Mesendoderm (in vitro differentiated cells): ENCODE data around the gene FRMD3.

Source experiments
- DNase-seq: peaks from one replicate; pipeline ENCODE4 v3.0.0; 2013
- H2AK5ac ChIP-seq: 2 replicates; pipeline ENCODE4 v1.6.1; 2013; ENCODE audit warnings: low read length, inconsistent platforms
- H2BK120ac ChIP-seq: 2 replicates; pipeline ENCODE4 v1.6.1; 2013; ENCODE audit warnings: low read depth, mild to moderate bottlenecking, low read length, moderate library complexity, mixed read lengths
- H2BK15ac ChIP-seq: replicated peaks from 2 replicates; pipeline ENCODE4 v1.6.1; 2013; ENCODE audit warnings: low read depth, mild to moderate bottlenecking, moderate library complexity
- H2BK5ac ChIP-seq: 2 replicates; pipeline ENCODE4 v1.6.1; 2013; ENCODE audit warnings: low read length, inconsistent platforms
- H3K18ac ChIP-seq: 2 replicates; pipeline ENCODE4 v1.6.1; 2013; ENCODE audit warnings: mild to moderate bottlenecking, low read length, mixed read lengths
- H3K23ac ChIP-seq: one replicate; pipeline ENCODE4 v1.6.1; 2013; ENCODE audit warnings: low read length
- H3K27ac ChIP-seq: 2 replicates; pipeline ENCODE4 v1.5.1; 2013; ENCODE audit warnings: low read depth, mild to moderate bottlenecking, inconsistent platforms, low read length, moderate library complexity
- H3K27me3 ChIP-seq: 2 replicates; pipeline ENCODE4 v1.6.1; 2013; ENCODE audit warnings: low read length, control low read depth, mild to moderate bottlenecking, inconsistent platforms; ENCODE audit not compliant: insufficient read depth, poor library complexity
- H3K36me3 ChIP-seq: 2 replicates; pipeline ENCODE4 v1.6.1; 2013; ENCODE audit warnings: low read length, inconsistent platforms; ENCODE audit not compliant: control insufficient read depth, insufficient read depth
- H3K4ac ChIP-seq: one replicate; pipeline ENCODE4 v1.6.1; 2013; ENCODE audit warnings: low read depth, mild to moderate bottlenecking, low read length, moderate library complexity
- H3K4me1 ChIP-seq: 2 replicates; pipeline ENCODE4 v1.6.1; 2013; ENCODE audit warnings: low read depth, low read length, inconsistent platforms; ENCODE audit not compliant: control insufficient read depth
- H3K4me2 ChIP-seq: 2 replicates; pipeline ENCODE4 v1.6.1; 2013; ENCODE audit warnings: low read length
- H3K4me3 ChIP-seq: 2 replicates; pipeline ENCODE4 v1.5.1; 2013; ENCODE audit warnings: mild to moderate bottlenecking, low read length
- H3K56ac ChIP-seq: one replicate; pipeline ENCODE4 v1.6.1; 2013; ENCODE audit warnings: low read length
- H3K79me1 ChIP-seq: 2 replicates; pipeline ENCODE4 v1.6.1; 2013; ENCODE audit warnings: low read length, inconsistent platforms
- H3K79me2 ChIP-seq: 2 replicates; pipeline ENCODE4 v1.6.1; 2013; ENCODE audit warnings: mild to moderate bottlenecking, low read length; ENCODE audit not compliant: control insufficient read depth, insufficient read depth
- H3K9ac ChIP-seq: 2 replicates; pipeline ENCODE4 v1.6.1; 2013; ENCODE audit warnings: low read length, inconsistent platforms
- H4K5ac ChIP-seq: one replicate; pipeline ENCODE4 v1.6.1; 2013; ENCODE audit warnings: low read length
- H4K8ac ChIP-seq: one replicate; pipeline ENCODE4 v1.6.1; 2013; ENCODE audit warnings: low read depth, mild to moderate bottlenecking, control low read depth, low read length, moderate library complexity
- WGBS: extraction: QIAGEN DNeasy Blood & Tissue Kit; methylation state at CpG from one replicate; pipeline ENCODE4 v1.1.7; 2013; ENCODE audit warnings: low lambda C conversion rate, missing lambda C conversion rate; ENCODE audit not compliant: insufficient coverage; ENCODE audit errors: extremely low coverage; 5-methylcytosine and 5-hydroxymethylcytosine counted together

FRMD3 gene

GRCh38 chr9:83266666-83267496 is 271.3 kb downstream of the FRMD3 start:
- no peak overlapping the region for H3K4me2 ChIP-seq
- no peak overlapping the region for H2AK5ac ChIP-seq
- H2BK120ac ChIP-seq, result no peak overlapping the region
- H3K79me2 ChIP-seq, result no peaks in the 10 kb centered on the region
- H2BK5ac ChIP-seq, result no peak overlapping the region
- no peak overlapping the region for H4K5ac ChIP-seq
- H2BK15ac ChIP-seq, result no peak overlapping the region
- H3K79me1 ChIP-seq, result no peaks in the 10 kb centered on the region
- no CpG with 5 or more reads among the region's 11 CpGs for WGBS
- DNase-seq, result peak; percentile 42
- no peak overlapping the region for H3K4ac ChIP-seq
- no peaks in the 10 kb centered on the region for H3K36me3 ChIP-seq
- no peak overlapping the region for H3K27ac ChIP-seq
- H3K56ac ChIP-seq, result no peak overlapping the region
- H3K23ac ChIP-seq, result no peak overlapping the region
- H3K4me3 ChIP-seq, result no peak overlapping the region
- peaks cover 4% of the 10 kb centered on the region for H3K4me1 ChIP-seq
- no peak overlapping the region for H3K9ac ChIP-seq
- H3K18ac ChIP-seq, result no peak overlapping the region
- H3K27me3 ChIP-seq, result no peaks in the 10 kb centered on the region
- H4K8ac ChIP-seq, result no peak overlapping the region

GRCh38 chr9:83266331-83266665 is 271.9 kb downstream of the FRMD3 start:
- Histone ChIP-seq H3K18ac (no peak overlapping the region), H3K4me2 (no peak overlapping the region), H2AK5ac (no peak overlapping the region), H3K4me1 (peaks cover 4% of the 10 kb centered on the region), H2BK120ac (no peak overlapping the region), H3K79me1 (no peaks in the 10 kb centered on the region), H2BK15ac (no peak overlapping the region), H4K8ac (no peak overlapping the region), H3K4me3 (no peak overlapping the region), H4K5ac (no peak overlapping the region), H3K23ac (no peak overlapping the region), H3K79me2 (no peaks in the 10 kb centered on the region), H3K36me3 (no peaks in the 10 kb centered on the region), H3K9ac (no peak overlapping the region), H3K56ac (no peak overlapping the region), H3K27me3 (no peaks in the 10 kb centered on the region), H2BK5ac (no peak overlapping the region), H3K27ac (no peak overlapping the region), H3K4ac (no peak overlapping the region)
- WGBS, result no CpG with 5 or more reads among the region's 2 CpGs
- no peak for DNase-seq

- no peak overlapping the region for H3K23ac ChIP-seq
- no peak overlapping the region for H3K27ac ChIP-seq
- no peak overlapping the region for H3K56ac ChIP-seq
- DNase-seq, result no peak
- H2BK15ac ChIP-seq, result no peak overlapping the region
- no CpG with 5 or more reads among the region's 2 CpGs for WGBS
- H2AK5ac ChIP-seq, result no peak overlapping the region
- H3K18ac ChIP-seq, result no peak overlapping the region
- H2BK120ac ChIP-seq, result no peak overlapping the region
- no peak overlapping the region for H2BK5ac ChIP-seq
- H3K36me3 ChIP-seq, result no peaks in the 10 kb centered on the region
- peaks cover 4% of the 10 kb centered on the region for H3K4me1 ChIP-seq
- no peaks in the 10 kb centered on the region for H3K27me3 ChIP-seq
- no peaks in the 10 kb centered on the region for H3K79me1 ChIP-seq
- no peak overlapping the region for H4K8ac ChIP-seq
- no peak overlapping the region for H3K4ac ChIP-seq
- H3K79me2 ChIP-seq, result no peaks in the 10 kb centered on the region
- no peak overlapping the region for H3K9ac ChIP-seq
- no peak overlapping the region for H4K5ac ChIP-seq
- no peak overlapping the region for H3K4me3 ChIP-seq
- H3K4me2 ChIP-seq, result no peak overlapping the region
Observed at GRCh38 chr9:83264315-83264714, 273.9 kb downstream of the FRMD3 start.

GRCh38 chr9:83259558-83259957 is 278.6 kb downstream of the FRMD3 start:
- no CpG with 5 or more reads among the region's 1 CpG for WGBS
- Histone ChIP-seq H4K8ac (no peak overlapping the region), H2AK5ac (no peak overlapping the region), H3K27me3 (no peaks in the 10 kb centered on the region), H3K9ac (no peak overlapping the region), H2BK120ac (no peak overlapping the region), H3K79me1 (no peaks in the 10 kb centered on the region), H3K36me3 (no peaks in the 10 kb centered on the region), H3K4me3 (no peak overlapping the region), H3K18ac (no peak overlapping the region), H3K4me1 (no peaks in the 10 kb centered on the region), H3K79me2 (no peaks in the 10 kb centered on the region), H3K4me2 (no peak overlapping the region), H2BK5ac (no peak overlapping the region), H2BK15ac (no peak overlapping the region), H4K5ac (no peak overlapping the region), H3K23ac (no peak overlapping the region), H3K27ac (no peak overlapping the region), H3K56ac (no peak overlapping the region), H3K4ac (no peak overlapping the region)
- DNase-seq, result no peak

- H3K4me1 ChIP-seq, result no peaks in the 10 kb centered on the region
- no peak overlapping the region for H3K4me2 ChIP-seq
- H2BK120ac ChIP-seq, result no peak overlapping the region
- H3K56ac ChIP-seq, result no peak overlapping the region
- H2BK5ac ChIP-seq, result no peak overlapping the region
- no peaks in the 10 kb centered on the region for H3K79me2 ChIP-seq
- H2BK15ac ChIP-seq, result no peak overlapping the region
- H3K79me1 ChIP-seq, result no peaks in the 10 kb centered on the region
- no peak overlapping the region for H3K27ac ChIP-seq
- no peak overlapping the region for H3K4ac ChIP-seq
- H3K9ac ChIP-seq, result no peak overlapping the region
- H3K4me3 ChIP-seq, result no peak overlapping the region
- WGBS, result no CpG with 5 or more reads among the region's 5 CpGs
- no peaks in the 10 kb centered on the region for H3K36me3 ChIP-seq
- H4K5ac ChIP-seq, result no peak overlapping the region
- no peak overlapping the region for H3K23ac ChIP-seq
- no peak overlapping the region for H4K8ac ChIP-seq
- no peak for DNase-seq
- no peak overlapping the region for H2AK5ac ChIP-seq
- no peaks in the 10 kb centered on the region for H3K27me3 ChIP-seq
- H3K18ac ChIP-seq, result no peak overlapping the region
Observed at GRCh38 chr9:83257937-83258891, 280.0 kb downstream of the FRMD3 start.
